Measurements from ENCODE around the gene ALDH16A1. TPM values are rescaled to one million over a fixed set of nuclear protein-coding genes. Genes with fewer than 3 reads are reported as not detected.
A peak's percentile ranks its signal among the peaks of the same experiment; 100 is the strongest.

The ALDH16A1 gene
- total RNA-seq, 8 experiments from 2014 or later: 3.6 to 26.2 (median 10.8) TPM

GRCh38 chr19:49427855-49428546 lies 25.0 kb upstream of the ALDH16A1 start:
- H3K4me1 ChIP-seq (replicated peaks in 1 of 2): peaks cover 13 to 21% of the 10 kb centered on the region in 2 donors

GRCh38 chr19:49428547-49429451 lies 24.2 kb upstream of the ALDH16A1 start:
- in situ Hi-C loops (cut with MboI; ENCODE audit: low pct_unique_long_range_greater_than_20kb in 2 of 9, low sequenced_read_pairs in 9 of 9, unreplicated experiment in 9 of 9): no loop called here
- Histone ChIP-seq H3K27ac (no peak overlapping the region), H3K4me1 (replicated peaks in 1 of 2) (peaks cover 9 to 13% of the 10 kb centered on the region in 2 donors), H3K4me3 (peak overlapping the region in 1 of 5 donors; percentile 12)
- 0 to 25% (median 7%) methylated on average over 2 to 13 of the region's 29 CpGs; no CpG with 5 or more reads in 6 of the 10 experiments for WGBS, 10 experiments
- peak in 5 of 8 experiments; percentile 10 to 41 (median 29) for ATAC-seq (replicated peaks in 6 of 8)

More at GRCh38 chr19:49427855-49428546, 25.0 kb upstream of the ALDH16A1 start:
- WGBS, 10 experiments: 0 to 4% (median 3%) methylated on average over 4 to 12 of the region's 45 CpGs; no CpG with 5 or more reads in 7 of the 10 experiments
- no peak overlapping the region for H3K27ac ChIP-seq
- H3K4me3 ChIP-seq: peak overlapping the region; percentile 2 to 18 (median 12)
- peak; percentile 55 to 79 (median 62) for ATAC-seq (replicated peaks in 6 of 8)
- in situ Hi-C loops (cut with MboI; ENCODE audit: low pct_unique_long_range_greater_than_20kb in 2 of 9, low sequenced_read_pairs in 9 of 9, unreplicated experiment in 9 of 9): no loop called here

DNA sequence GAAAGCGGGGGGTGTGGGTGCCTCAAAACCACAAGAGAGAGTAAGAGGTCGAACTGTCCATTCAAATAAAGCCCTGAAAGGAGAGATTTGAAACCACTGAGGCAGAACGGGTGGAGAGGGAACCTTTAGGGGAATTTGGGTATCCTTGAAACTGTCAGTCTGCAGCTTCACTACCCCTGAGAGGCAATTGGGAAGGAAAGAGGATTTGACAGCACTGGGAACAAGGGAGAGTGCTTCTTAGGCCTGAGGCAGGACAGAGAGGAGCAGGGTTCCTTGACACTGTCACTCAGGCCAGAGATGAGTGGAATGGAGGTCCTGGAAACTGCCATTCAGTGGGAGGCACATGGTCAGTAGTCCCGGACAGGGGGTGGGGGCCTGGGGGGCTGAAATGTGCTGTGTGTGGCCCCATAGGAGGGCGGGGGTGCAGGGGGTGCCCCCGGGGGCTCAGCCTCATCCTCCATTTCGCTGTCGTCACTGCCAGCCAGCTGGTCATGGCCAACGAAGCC lies 22.8 kb upstream of the ALDH16A1 start:
- in situ Hi-C loops (cut with MboI; ENCODE audit: low pct_unique_long_range_greater_than_20kb in 2 of 9, low sequenced_read_pairs in 9 of 9, unreplicated experiment in 9 of 9): no loop called here
- ATAC-seq (replicated peaks in 6 of 8): no peak
- WGBS, 10 experiments: 61 to 100% (median 73%) methylated on average over 1 to 3 of the region's 9 CpGs; no CpG with 5 or more reads in 2 of the 10 experiments
- Histone ChIP-seq H3K4me3 (no peak overlapping the region), H3K4me1 (replicated peaks in 1 of 2) (peaks cover 9 to 13% of the 10 kb centered on the region in 2 donors), H3K27ac (no peak overlapping the region)

- whole genome bisulfite sequencing, 10 experiments: 58 to 100% (median 70%) methylated on average over 1 to 7 of the region's 28 CpGs; no CpG with 5 or more reads in 4 of the 10 experiments
- ATAC-seq (replicated peaks in 6 of 8): no peak
- peaks cover 9 to 13% of the 10 kb centered on the region in 2 donors for H3K4me1 ChIP-seq (replicated peaks in 1 of 2)
- H3K4me3 ChIP-seq: no peak overlapping the region
- no peak overlapping the region for H3K27ac ChIP-seq
- in situ Hi-C loops (cut with MboI; ENCODE audit: low pct_unique_long_range_greater_than_20kb in 2 of 9, low sequenced_read_pairs in 9 of 9, unreplicated experiment in 9 of 9): no loop called here
These were observed 22.2 kb upstream of the ALDH16A1 start for GRCh38 chr19:49430678-49431329.

GRCh38 chr19:49431330-49431749 lies 21.7 kb upstream of the ALDH16A1 start:
- in situ Hi-C loops (cut with MboI; ENCODE audit: low pct_unique_long_range_greater_than_20kb in 2 of 9, low sequenced_read_pairs in 9 of 9, unreplicated experiment in 9 of 9): no loop called here
- peaks cover 9 to 13% of the 10 kb centered on the region in 2 donors for H3K4me1 ChIP-seq (replicated peaks in 1 of 2)

GRCh38 chr19:49432141-49433073 lies 20.6 kb upstream of the ALDH16A1 start:
- WGBS, 10 experiments: 16 to 100% (median 26%) methylated on average over 1 to 13 of the region's 63 CpGs; no CpG with 5 or more reads in 6 of the 10 experiments
- Histone ChIP-seq H3K4me3 (no peak overlapping the region), H3K4me1 (replicated peaks in 1 of 2) (peaks cover 18 to 24% of the 10 kb centered on the region in 2 donors), H3K27ac (no peak overlapping the region)
- peak in 1 of 8 experiments; percentile 27 for ATAC-seq (replicated peaks in 6 of 8)
- in situ Hi-C loops (cut with MboI; ENCODE audit: low pct_unique_long_range_greater_than_20kb in 2 of 9, low sequenced_read_pairs in 9 of 9, unreplicated experiment in 9 of 9): no loop called here

More at GRCh38 chr19:49431330-49431749, 21.7 kb upstream of the ALDH16A1 start:
- WGBS, 10 experiments: 22 to 67% (median 37%) methylated on average over 1 to 9 of the region's 29 CpGs; no CpG with 5 or more reads in 4 of the 10 experiments
- no peak overlapping the region for H3K27ac ChIP-seq
- no peak for ATAC-seq (replicated peaks in 6 of 8)
- no peak overlapping the region for H3K4me3 ChIP-seq

DNA sequence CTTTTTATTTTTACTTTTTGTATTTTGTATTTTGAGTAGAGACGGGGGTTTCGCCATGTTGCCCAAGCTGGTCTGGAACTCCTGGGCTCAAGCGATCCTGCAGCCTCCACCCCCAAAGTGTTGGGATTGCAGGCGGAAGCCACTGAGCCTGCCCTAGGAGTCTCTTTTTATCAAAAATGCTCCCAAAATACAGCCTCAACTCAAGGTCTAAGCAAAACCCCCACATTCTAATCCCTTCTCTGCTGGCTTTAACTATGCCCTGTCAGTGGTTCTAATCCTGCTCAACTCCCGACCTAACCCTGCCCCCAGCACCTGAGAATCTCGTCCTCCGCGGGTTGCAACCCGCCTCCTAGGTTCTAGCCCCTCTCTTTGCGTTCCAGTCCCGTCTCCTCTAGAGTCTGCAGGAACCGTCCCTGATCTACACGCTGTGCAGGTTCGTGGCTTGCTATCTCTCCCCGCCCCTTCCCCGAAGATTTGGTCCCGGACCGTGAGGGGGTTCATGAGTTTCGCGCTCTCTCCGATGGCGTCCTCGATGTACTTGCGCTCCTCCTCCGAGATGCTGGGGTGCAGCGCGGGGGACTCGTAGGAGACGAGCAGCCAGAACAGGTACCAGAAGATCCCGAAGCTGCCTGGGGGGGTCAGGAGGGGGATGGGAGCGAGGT lies 19.7 kb upstream of the ALDH16A1 start:
- no peak overlapping the region for H3K4me3 ChIP-seq
- no peak overlapping the region for H3K27ac ChIP-seq
- in situ Hi-C loops (cut with MboI; ENCODE audit: low pct_unique_long_range_greater_than_20kb in 2 of 9, low sequenced_read_pairs in 9 of 9, unreplicated experiment in 9 of 9): no loop called here
- H3K4me1 ChIP-seq (replicated peaks in 1 of 2): peaks cover 12 to 17% of the 10 kb centered on the region in 2 donors
- ATAC-seq (replicated peaks in 6 of 8): no peak
- 8 to 66% (median 17%) methylated on average over 2 to 20 of the region's 31 CpGs; no CpG with 5 or more reads in 5 of the 10 experiments for WGBS, 10 experiments

GRCh38 chr19:49434907-49435583 lies 18.0 kb upstream of the ALDH16A1 start:
- H3K4me3 ChIP-seq: no peak overlapping the region
- H3K4me1 ChIP-seq (replicated peaks in 1 of 2): peaks cover 10 to 14% of the 10 kb centered on the region in 2 donors
- no peak for ATAC-seq (replicated peaks in 6 of 8)
- no peak overlapping the region for H3K27ac ChIP-seq
- in situ Hi-C loops (cut with MboI; ENCODE audit: low pct_unique_long_range_greater_than_20kb in 2 of 9, low sequenced_read_pairs in 9 of 9, unreplicated experiment in 9 of 9): no loop called here
- 40 to 100% (median 81%) methylated on average over 1 to 7 of the region's 18 CpGs; no CpG with 5 or more reads in 3 of the 10 experiments for WGBS, 10 experiments

DNA sequence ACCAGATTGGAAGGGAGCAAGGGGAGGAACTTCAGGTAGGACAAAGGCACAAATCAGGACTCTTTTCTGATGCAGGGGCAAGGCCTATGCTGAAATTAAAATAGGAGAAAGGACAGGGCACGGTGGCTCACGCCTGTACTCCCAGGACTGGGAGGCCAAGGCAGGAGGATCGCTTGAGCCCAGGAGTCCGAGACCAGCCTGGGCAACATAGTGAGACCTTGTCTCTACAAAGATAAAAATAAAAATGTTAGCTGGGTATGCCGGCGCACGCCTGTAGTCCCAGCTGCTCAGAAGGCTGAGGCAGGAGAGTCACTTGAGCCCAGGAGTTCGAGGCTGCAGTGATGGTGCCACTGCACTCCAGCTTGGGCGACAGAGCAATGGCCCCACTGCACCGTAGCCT lies 17.4 kb upstream of the ALDH16A1 start:
- H3K4me3 ChIP-seq: no peak overlapping the region
- 58 to 100% (median 83%) methylated on average over 1 to 5 of the region's 10 CpGs; no CpG with 5 or more reads in 4 of the 10 experiments for WGBS, 10 experiments
- peaks cover 10 to 17% of the 10 kb centered on the region in 2 donors for H3K4me1 ChIP-seq (replicated peaks in 1 of 2)
- no peak overlapping the region for H3K27ac ChIP-seq
- in situ Hi-C loops (cut with MboI; ENCODE audit: low pct_unique_long_range_greater_than_20kb in 2 of 9, low sequenced_read_pairs in 9 of 9, unreplicated experiment in 9 of 9): no loop called here
- ATAC-seq (replicated peaks in 6 of 8): no peak

GRCh38 chr19:49436381-49437017 lies 16.5 kb upstream of the ALDH16A1 start:
- Histone ChIP-seq H3K27ac (no peak overlapping the region), H3K4me3 (peak overlapping the region in 3 of 5 donors; percentile 7 to 9 (median 8)), H3K4me1 (replicated peaks in 1 of 2) (peaks cover 13 to 23% of the 10 kb centered on the region in 2 donors)
- in situ Hi-C loops (cut with MboI; ENCODE audit: low pct_unique_long_range_greater_than_20kb in 2 of 9, low sequenced_read_pairs in 9 of 9, unreplicated experiment in 9 of 9): no loop called here
- 0 to 27% (median 11%) methylated on average over 4 to 11 of the region's 42 CpGs; no CpG with 5 or more reads in 7 of the 10 experiments for WGBS, 10 experiments
- peak in 6 of 8 experiments; percentile 21 to 74 (median 60) for ATAC-seq (replicated peaks in 6 of 8)

All from motor neuron (in vitro differentiated cells).